GM23338 (cell line): ENCODE results near the gene TP73. TPM values are rescaled to one million over a fixed set of nuclear protein-coding genes. Genes with fewer than 3 reads are reported as not detected.

ENCODE experiments used
- ATAC-seq: fragments of 200-7000 bp; cut with Tn5 transposase; 3 replicates; pipeline ENCODE4 v1.9.1; 2020
- DNase-seq: peaks from one replicate; pipeline ENCODE4 v3.0.0-alpha.2; 2015; ENCODE audit warnings: low spot score
- H2AFZ ChIP-seq: fragments of 200-600 bp; sonication (generic); 2 replicates; pipeline ENCODE4 v1.8.0; 2016; ENCODE audit warnings: antibody characterized with exemption, mild to moderate bottlenecking, moderate library complexity
- H3F3A ChIP-seq: fragments of 200-600 bp; sonication (generic); replicated peaks from 2 replicates; pipeline ENCODE4 v1.8.0; 2017; ENCODE audit warnings: antibody characterized with exemption, mixed run types, low read depth
- H3K27ac ChIP-seq: fragments of 200-600 bp; sonication (generic); 2 replicates; pipeline ENCODE4 v1.6.1; 2016; ENCODE audit warnings: low read depth
- H3K27me3 ChIP-seq: fragments of 200-600 bp; sonication (generic); 2 replicates; pipeline ENCODE4 v1.8.0; 2016; ENCODE audit warnings: mild to moderate bottlenecking, mixed run types, moderate library complexity; ENCODE audit not compliant: insufficient read depth
- H3K36me3 ChIP-seq: fragments of 200-600 bp; sonication (generic); 2 replicates; pipeline ENCODE4 v1.8.0; 2016; ENCODE audit warnings: mild to moderate bottlenecking; ENCODE audit not compliant: insufficient read depth
- H3K4me1 ChIP-seq: fragments of 200-600 bp; sonication (generic); 2 replicates; pipeline ENCODE4 v1.8.0; 2016; ENCODE audit warnings: mild to moderate bottlenecking, moderate library complexity; ENCODE audit not compliant: insufficient read depth
- H3K4me2 ChIP-seq: fragments of 200-600 bp; sonication (generic); 2 replicates; pipeline ENCODE4 v1.7.1; 2017; ENCODE audit warnings: mixed run types
- H3K4me3 ChIP-seq: fragments of 200-600 bp; sonication (generic); 2 replicates; pipeline ENCODE4 v1.6.1; 2016; ENCODE audit warnings: mixed run types
- H3K79me2 ChIP-seq: fragments of 200-600 bp; sonication (generic); replicated peaks from 2 replicates; pipeline ENCODE4 v1.8.0; 2017; ENCODE audit warnings: mild to moderate bottlenecking; ENCODE audit not compliant: insufficient read depth
- H3K9me2 ChIP-seq: fragments of 200-600 bp; sonication (generic); 2 replicates; pipeline ENCODE4 v1.8.0; 2017; ENCODE audit not compliant: insufficient read depth
- H4K20me1 ChIP-seq: fragments of 200-600 bp; sonication (generic); replicated peaks from 2 replicates; pipeline ENCODE4 v1.8.0; 2017; ENCODE audit warnings: mild to moderate bottlenecking; ENCODE audit not compliant: insufficient read depth
- H3K27ac Mint-ChIP-seq: 2 replicates; pipeline ENCODE4 v1.8.0; 2020; ENCODE audit warnings: inconsistent platforms, mild to moderate bottlenecking, moderate library complexity, mixed read lengths
- H3K27me3 Mint-ChIP-seq: 3 replicates; pipeline ENCODE4 v1.8.0; 2022; ENCODE audit warnings: low read depth, mild to moderate bottlenecking, moderate library complexity, mixed read lengths, inconsistent platforms; ENCODE audit not compliant: insufficient read depth, poor library complexity
- H3K36me3 Mint-ChIP-seq: 3 replicates; pipeline ENCODE4 v1.8.0; 2021; ENCODE audit warnings: low read depth, mild to moderate bottlenecking, inconsistent platforms, moderate library complexity, mixed read lengths
- H3K4me1 Mint-ChIP-seq: 3 replicates; pipeline ENCODE4 v1.8.0; 2020; ENCODE audit warnings: mild to moderate bottlenecking, inconsistent platforms, mixed read lengths
- H3K4me3 Mint-ChIP-seq: 3 replicates; pipeline ENCODE4 v1.8.0; 2021; ENCODE audit warnings: moderate library complexity, mild to moderate bottlenecking, inconsistent platforms, mixed read lengths
- H3K9me3 Mint-ChIP-seq: 3 replicates; pipeline ENCODE4 v1.8.0; 2020; ENCODE audit warnings: moderate library complexity, mild to moderate bottlenecking, inconsistent platforms, mixed read lengths
- EZH2 ChIP-seq: fragments of 200-600 bp; sonication (generic); IDR thresholded peaks from one replicate; pipeline ENCODE4 v1.8.0; 2017; ENCODE audit warnings: antibody characterized with exemption, mild to moderate bottlenecking, low read depth; ENCODE audit not compliant: unreplicated experiment
- EZH2phosphoT487 ChIP-seq: fragments of 200-600 bp; sonication (generic); IDR thresholded peaks from one replicate; pipeline ENCODE4 v1.8.1; 2018; ENCODE audit warnings: antibody characterized with exemption; ENCODE audit not compliant: unreplicated experiment
- JUNB ChIP-seq: IDR thresholded peaks from one replicate; pipeline ENCODE4 v1.6.1; 2016; ENCODE audit warnings: antibody characterized with exemption; ENCODE audit not compliant: unreplicated experiment
- NANOG ChIP-seq: IDR thresholded peaks from 2 replicates; pipeline ENCODE4 v1.6.1; 2016; ENCODE audit warnings: antibody characterized with exemption, borderline replicate concordance
- STAT1 ChIP-seq: IDR thresholded peaks from one replicate; pipeline ENCODE4 v1.6.1; 2016; ENCODE audit warnings: antibody characterized with exemption; ENCODE audit not compliant: unreplicated experiment
- polyA plus RNA-seq: library from polyadenylated mRNA; unstranded; fragments of >200 nt; fragmentation: Nextera tagmentation; extraction: Ambion mirVana; gene quantifications from 2 replicates; pipeline ENCODE4 v1.2.1, GENCODE V29; 2016
- total RNA-seq: library from RNA; depleted of rRNA; stranded (reverse); fragments of >200 nt; shearing (Covaris generic); gene quantifications from 2 replicates; pipeline ENCODE4 v1.2.3, GENCODE V29; 2014
- TF ChIP-seq, protein P1 (sequence below): IDR thresholded peaks from 2 replicates; pipeline ENCODE4 v1.6.1; 2016; ENCODE audit warnings: antibody characterized with exemption
- TF ChIP-seq, protein P2 (sequence below): IDR thresholded peaks from one replicate; pipeline ENCODE4 v1.6.1; 2018; ENCODE audit warnings: antibody characterized with exemption; ENCODE audit not compliant: unreplicated experiment
- TF ChIP-seq, protein P3 (sequence below), 2 experiments: fragments of 200-600 bp in 1 of 2; sonication (generic) in 1 of 2; conservative IDR thresholded peaks; 2 replicates each; pipeline versions ENCODE4 v1.5.1 to v1.6.1; 2016 to 2017; ENCODE audit warnings: antibody characterized with exemption in 2 of 2, low read depth in 2 of 2, mild to moderate bottlenecking in 2 of 2, moderate library complexity in 1 of 2

TP73 gene
- total and polyA plus RNA-seq, 2 experiments from 2014 or later, result 1.4 to 3.4 TPM

DNA sequence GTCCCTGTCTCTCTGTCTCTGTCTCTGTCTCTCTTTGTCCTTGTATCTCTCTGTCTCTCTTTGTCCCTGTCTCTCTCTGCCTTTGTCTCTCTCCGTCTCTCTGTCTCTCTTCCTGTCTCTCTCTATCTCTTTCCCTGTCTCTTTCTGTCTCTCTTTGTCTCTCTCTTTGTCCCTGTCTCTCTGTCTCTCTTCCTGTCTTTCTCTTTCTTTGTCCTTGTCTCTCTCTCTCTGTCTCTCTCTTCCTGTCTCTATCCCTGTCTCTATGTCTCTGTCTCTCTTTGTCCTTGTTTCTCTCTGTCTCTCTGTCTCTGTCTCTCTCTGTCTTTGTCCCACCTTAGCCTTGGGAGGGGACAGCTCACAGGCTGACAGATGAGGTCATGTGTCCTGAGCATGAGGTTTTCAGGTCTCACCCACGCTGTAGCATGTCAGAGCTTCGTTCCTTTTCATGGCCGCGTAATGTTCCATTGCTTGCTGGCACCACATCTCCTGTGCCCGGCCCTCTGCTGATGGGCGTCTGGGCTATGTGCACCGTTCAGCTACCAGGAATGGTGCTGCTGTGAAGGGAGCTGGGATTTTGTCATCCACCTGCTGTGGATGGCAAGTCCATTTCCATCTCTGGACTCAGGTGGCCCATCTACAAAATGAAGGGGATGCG, 27.6 kb downstream of the TP73 start (continued):
- TF ChIP-seq, protein P1, sequence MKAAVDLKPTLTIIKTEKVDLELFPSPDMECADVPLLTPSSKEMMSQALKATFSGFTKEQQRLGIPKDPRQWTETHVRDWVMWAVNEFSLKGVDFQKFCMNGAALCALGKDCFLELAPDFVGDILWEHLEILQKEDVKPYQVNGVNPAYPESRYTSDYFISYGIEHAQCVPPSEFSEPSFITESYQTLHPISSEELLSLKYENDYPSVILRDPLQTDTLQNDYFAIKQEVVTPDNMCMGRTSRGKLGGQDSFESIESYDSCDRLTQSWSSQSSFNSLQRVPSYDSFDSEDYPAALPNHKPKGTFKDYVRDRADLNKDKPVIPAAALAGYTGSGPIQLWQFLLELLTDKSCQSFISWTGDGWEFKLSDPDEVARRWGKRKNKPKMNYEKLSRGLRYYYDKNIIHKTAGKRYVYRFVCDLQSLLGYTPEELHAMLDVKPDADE, result no peak
- TF ChIP-seq, protein P2, sequence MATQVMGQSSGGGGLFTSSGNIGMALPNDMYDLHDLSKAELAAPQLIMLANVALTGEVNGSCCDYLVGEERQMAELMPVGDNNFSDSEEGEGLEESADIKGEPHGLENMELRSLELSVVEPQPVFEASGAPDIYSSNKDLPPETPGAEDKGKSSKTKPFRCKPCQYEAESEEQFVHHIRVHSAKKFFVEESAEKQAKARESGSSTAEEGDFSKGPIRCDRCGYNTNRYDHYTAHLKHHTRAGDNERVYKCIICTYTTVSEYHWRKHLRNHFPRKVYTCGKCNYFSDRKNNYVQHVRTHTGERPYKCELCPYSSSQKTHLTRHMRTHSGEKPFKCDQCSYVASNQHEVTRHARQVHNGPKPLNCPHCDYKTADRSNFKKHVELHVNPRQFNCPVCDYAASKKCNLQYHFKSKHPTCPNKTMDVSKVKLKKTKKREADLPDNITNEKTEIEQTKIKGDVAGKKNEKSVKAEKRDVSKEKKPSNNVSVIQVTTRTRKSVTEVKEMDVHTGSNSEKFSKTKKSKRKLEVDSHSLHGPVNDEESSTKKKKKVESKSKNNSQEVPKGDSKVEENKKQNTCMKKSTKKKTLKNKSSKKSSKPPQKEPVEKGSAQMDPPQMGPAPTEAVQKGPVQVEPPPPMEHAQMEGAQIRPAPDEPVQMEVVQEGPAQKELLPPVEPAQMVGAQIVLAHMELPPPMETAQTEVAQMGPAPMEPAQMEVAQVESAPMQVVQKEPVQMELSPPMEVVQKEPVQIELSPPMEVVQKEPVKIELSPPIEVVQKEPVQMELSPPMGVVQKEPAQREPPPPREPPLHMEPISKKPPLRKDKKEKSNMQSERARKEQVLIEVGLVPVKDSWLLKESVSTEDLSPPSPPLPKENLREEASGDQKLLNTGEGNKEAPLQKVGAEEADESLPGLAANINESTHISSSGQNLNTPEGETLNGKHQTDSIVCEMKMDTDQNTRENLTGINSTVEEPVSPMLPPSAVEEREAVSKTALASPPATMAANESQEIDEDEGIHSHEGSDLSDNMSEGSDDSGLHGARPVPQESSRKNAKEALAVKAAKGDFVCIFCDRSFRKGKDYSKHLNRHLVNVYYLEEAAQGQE, result no peak
- TF ChIP-seq JUNB (no peak), EZH2phosphoT487 (no peak), EZH2 (no peak)

DNA sequence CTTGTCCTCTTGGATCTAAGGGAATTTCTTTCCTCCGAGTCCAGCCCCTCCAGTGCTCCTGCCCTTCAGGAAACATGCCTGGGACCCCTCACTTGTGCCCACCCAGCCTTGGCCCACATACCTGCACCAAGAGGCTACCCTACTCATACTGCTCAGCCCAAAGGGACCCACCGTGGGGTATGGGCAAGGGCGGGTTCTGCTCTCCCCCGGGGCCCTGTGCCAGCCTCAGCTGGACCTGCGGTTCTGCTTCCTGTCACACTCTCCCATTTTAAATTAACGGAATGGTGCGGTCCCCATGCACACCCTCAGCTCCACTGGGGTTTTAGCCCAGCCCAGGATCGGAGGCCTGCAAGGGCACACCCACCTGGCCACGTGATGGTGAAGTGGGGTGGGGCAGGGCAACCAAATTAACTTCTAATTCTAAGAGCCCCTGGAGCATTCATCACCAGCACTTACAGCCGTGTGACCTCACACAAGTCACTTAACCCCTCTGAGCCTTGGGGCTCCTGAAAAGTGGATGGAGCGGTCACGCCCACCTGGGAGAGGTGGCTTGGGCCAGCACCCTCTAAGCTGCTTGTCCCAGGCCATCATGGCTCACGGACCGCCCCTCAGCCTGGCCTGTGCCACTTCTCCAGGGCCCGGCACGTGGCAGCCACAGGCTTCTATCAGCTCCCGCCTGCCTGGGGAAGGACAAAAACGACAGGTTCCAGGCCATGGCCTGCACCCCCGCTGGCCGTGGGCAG, 28.3 kb downstream of the TP73 start:
- DNase-seq, result no peak
- no peak for ATAC-seq
- no peak overlapping the region for H2AFZ ChIP-seq
- TF ChIP-seq EZH2phosphoT487 (no peak), STAT1 (no peak), JUNB (no peak), NANOG (no peak)
- TF ChIP-seq, protein P3, sequence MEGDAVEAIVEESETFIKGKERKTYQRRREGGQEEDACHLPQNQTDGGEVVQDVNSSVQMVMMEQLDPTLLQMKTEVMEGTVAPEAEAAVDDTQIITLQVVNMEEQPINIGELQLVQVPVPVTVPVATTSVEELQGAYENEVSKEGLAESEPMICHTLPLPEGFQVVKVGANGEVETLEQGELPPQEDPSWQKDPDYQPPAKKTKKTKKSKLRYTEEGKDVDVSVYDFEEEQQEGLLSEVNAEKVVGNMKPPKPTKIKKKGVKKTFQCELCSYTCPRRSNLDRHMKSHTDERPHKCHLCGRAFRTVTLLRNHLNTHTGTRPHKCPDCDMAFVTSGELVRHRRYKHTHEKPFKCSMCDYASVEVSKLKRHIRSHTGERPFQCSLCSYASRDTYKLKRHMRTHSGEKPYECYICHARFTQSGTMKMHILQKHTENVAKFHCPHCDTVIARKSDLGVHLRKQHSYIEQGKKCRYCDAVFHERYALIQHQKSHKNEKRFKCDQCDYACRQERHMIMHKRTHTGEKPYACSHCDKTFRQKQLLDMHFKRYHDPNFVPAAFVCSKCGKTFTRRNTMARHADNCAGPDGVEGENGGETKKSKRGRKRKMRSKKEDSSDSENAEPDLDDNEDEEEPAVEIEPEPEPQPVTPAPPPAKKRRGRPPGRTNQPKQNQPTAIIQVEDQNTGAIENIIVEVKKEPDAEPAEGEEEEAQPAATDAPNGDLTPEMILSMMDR (conservative IDR thresholded peaks at IDR 0.05; ENCODE audit: low read depth in 2 of 2), result no peak
- TF ChIP-seq, protein P1, result no peak

More for the DNA sequence above, 28.3 kb downstream of the TP73 start:
- Mint-ChIP-seq H3K9me3 (no peaks in the 10 kb centered on the region; the same call in 1 of the 3 replicates), H3K27me3 (peaks cover 37% of the 10 kb centered on the region), H3K36me3 (no peaks in the 10 kb centered on the region; the same call in 2 of the 3 replicates), H3K4me1 (peaks cover 11% of the 10 kb centered on the region), H3K4me3 (no peak overlapping the region), H3K27ac (no peak overlapping the region)
- Histone ChIP-seq H4K20me1 (no peaks in the 10 kb centered on the region), H3K4me3 (no peak overlapping the region), H3K9me2 (no peaks in the 10 kb centered on the region), H3K4me2 (no peak overlapping the region), H3K36me3 (no peaks in the 10 kb centered on the region), H3K4me1 (peaks cover 3% of the 10 kb centered on the region; the same call in 1 of the 2 replicates), H3K79me2 (no peaks in the 10 kb centered on the region), H3F3A (no peaks in the 10 kb centered on the region), H3K27me3 (no peaks in the 10 kb centered on the region), H3K27ac (no peak overlapping the region)
